GM21515 (cell line): ENCODE results near the gene RABIF.
"Not testable (repeated sequence)": the region's sequence is repeated elsewhere in the genome, so short reads cannot be mapped to it uniquely, and the experiment has no call there.

Source experiments
- ATAC-seq: cut with Tn5 transposase; IDR thresholded peaks from one replicate; pipeline ENCODE4 v1.9.1; 2021; ENCODE audit not compliant: unreplicated experiment

Gene RABIF

GRCh38 chr1:202888531-202889360 is at the start of gene RABIF:
Gene RABIF (minus strand): TSS chr1:202889149. CDS start chr1:202889098, 51 bp downstream.
- ATAC-seq = peak; percentile 86

- ATAC-seq = no peak
Measured at GRCh38 chr1:202938287-202938925, 49.5 kb upstream of the RABIF start.

GRCh38 chr1:202936409-202936808 is 47.5 kb upstream of the RABIF start:
- not testable (repeated sequence) for ATAC-seq

GRCh38 chr1:202935844-202936243 is 46.9 kb upstream of the RABIF start:
- ATAC-seq = no peak

GRCh38 chr1:202934755-202935154 is 45.8 kb upstream of the RABIF start:
- no peak for ATAC-seq

GRCh38 chr1:202932476-202932875 is 43.5 kb upstream of the RABIF start:
- ATAC-seq = no peak

GRCh38 chr1:202926581-202927491 is 37.9 kb upstream of the RABIF start, which contains the start of gene KLHL12:
Gene KLHL12 (minus strand): TSS chr1:202927234. CDS start chr1:202925162, 2,072 bp downstream.
- ATAC-seq = peak; percentile 91

GRCh38 chr1:202923533-202923932 is 34.6 kb upstream of the RABIF start:
- no peak for ATAC-seq

- no peak for ATAC-seq
Measured at GRCh38 chr1:202919615-202920014, 30.7 kb upstream of the RABIF start.

GRCh38 chr1:202915146-202915545 is 26.2 kb upstream of the RABIF start:
- ATAC-seq = no peak

- not testable (repeated sequence) for ATAC-seq
Measured at GRCh38 chr1:202912476-202912875, 23.5 kb upstream of the RABIF start.

- ATAC-seq = no peak
Measured at GRCh38 chr1:202909494-202909893, 20.5 kb upstream of the RABIF start.

- no peak for ATAC-seq
Measured at GRCh38 chr1:202908998-202909397, 20.0 kb upstream of the RABIF start.

- no peak for ATAC-seq
Measured at GRCh38 chr1:202905331-202905730, 16.4 kb upstream of the RABIF start.

GRCh38 chr1:202903808-202904207 is 14.9 kb upstream of the RABIF start:
- ATAC-seq = not testable (repeated sequence)

- ATAC-seq = no peak
Measured at GRCh38 chr1:202901555-202901954, 12.6 kb upstream of the RABIF start.

GRCh38 chr1:202892501-202892900 is 3.6 kb upstream of the RABIF start:
- ATAC-seq = no peak

- ATAC-seq = no peak
Measured at GRCh38 chr1:202890392-202890791, 1.4 kb upstream of the RABIF start.

- no peak for ATAC-seq
Measured at GRCh38 chr1:202888221-202888530, 773 bp downstream of the RABIF start.

GRCh38 chr1:202880961-202881460 is 7.9 kb downstream of the RABIF start:
- ATAC-seq = no peak

- no peak for ATAC-seq
Measured at GRCh38 chr1:202880062-202880461, 8.9 kb downstream of the RABIF start.
